C4-2B (cell line): ENCODE measurements around the gene CD180.

Source experiments
- ZFX ChIP-seq: fragments of 450-650 bp; IDR thresholded peaks from 2 replicates; pipeline ENCODE4 v1.6.1; 2017
- TF ChIP-seq, protein P1 (sequence below): fragments of 450-650 bp; conservative IDR thresholded peaks from 2 replicates; pipeline ENCODE4 v1.5.1; 2017; ENCODE audit warnings: mild to moderate bottlenecking

DNA sequence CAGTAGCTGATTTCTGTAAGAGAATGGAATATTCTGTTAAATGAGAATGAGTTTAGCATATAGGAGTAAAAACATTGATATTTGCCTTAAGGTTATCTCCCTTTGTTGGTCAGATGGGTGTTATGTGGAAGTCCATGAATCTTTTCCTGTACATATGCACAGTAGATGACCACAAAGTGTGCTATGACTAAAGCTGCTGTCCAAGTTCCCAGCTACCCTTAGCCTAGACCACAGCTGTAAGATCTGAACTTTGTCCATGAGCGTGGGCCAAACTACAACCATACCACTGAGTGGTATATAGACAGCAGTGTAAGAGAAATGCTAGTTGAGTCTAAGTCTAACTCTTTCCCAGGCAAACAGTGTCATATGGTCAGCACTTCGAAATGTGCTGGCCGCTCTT, 48.8 kb downstream of the CD180 start:
- TF ChIP-seq, protein P1, sequence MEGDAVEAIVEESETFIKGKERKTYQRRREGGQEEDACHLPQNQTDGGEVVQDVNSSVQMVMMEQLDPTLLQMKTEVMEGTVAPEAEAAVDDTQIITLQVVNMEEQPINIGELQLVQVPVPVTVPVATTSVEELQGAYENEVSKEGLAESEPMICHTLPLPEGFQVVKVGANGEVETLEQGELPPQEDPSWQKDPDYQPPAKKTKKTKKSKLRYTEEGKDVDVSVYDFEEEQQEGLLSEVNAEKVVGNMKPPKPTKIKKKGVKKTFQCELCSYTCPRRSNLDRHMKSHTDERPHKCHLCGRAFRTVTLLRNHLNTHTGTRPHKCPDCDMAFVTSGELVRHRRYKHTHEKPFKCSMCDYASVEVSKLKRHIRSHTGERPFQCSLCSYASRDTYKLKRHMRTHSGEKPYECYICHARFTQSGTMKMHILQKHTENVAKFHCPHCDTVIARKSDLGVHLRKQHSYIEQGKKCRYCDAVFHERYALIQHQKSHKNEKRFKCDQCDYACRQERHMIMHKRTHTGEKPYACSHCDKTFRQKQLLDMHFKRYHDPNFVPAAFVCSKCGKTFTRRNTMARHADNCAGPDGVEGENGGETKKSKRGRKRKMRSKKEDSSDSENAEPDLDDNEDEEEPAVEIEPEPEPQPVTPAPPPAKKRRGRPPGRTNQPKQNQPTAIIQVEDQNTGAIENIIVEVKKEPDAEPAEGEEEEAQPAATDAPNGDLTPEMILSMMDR = no peak
- TF ChIP-seq ZFX = no peak
